GM12878 (cell line): ENCODE measurements around the gene ADM. TPM values are rescaled to one million over a fixed set of nuclear protein-coding genes. Genes with fewer than 3 reads are reported as not detected.

Experiments used
- E2F8 ChIP-seq: fragments of 450-650 bp; IDR thresholded peaks from 2 replicates; pipeline ENCODE4 v1.6.1; 2018; ENCODE audit warnings: mild to moderate bottlenecking, low read depth, moderate library complexity; ENCODE audit not compliant: partially characterized antibody
- ELK1 ChIP-seq: IDR thresholded peaks from 2 replicates; pipeline ENCODE4 v1.6.1; 2012; ENCODE audit warnings: low read depth, low read length, improper control_type of control experiment
- IRF4 ChIP-seq: IDR thresholded peaks from 2 replicates; pipeline ENCODE4 v1.6.1; 2011; ENCODE audit warnings: low read depth, low read length
- JUND ChIP-seq: IDR thresholded peaks from 2 replicates; pipeline ENCODE4 v1.6.1; 2012; ENCODE audit warnings: low read depth, mild to moderate bottlenecking, low read length, improper control_type of control experiment, moderate library complexity
- KDM1A ChIP-seq: fragments of 200-600 bp; sonication (generic); IDR thresholded peaks from 2 replicates; pipeline ENCODE4 v1.6.1; 2016; ENCODE audit warnings: borderline replicate concordance
- NBN ChIP-seq: fragments of 450-650 bp; IDR thresholded peaks from 2 replicates; pipeline ENCODE4 v1.6.1; 2016
- RAD21 ChIP-seq: IDR thresholded peaks from 2 replicates; pipeline ENCODE4 v1.6.1; 2011; ENCODE audit warnings: mild to moderate bottlenecking, low read depth, low read length, moderate library complexity; ENCODE audit not compliant: insufficient read depth
- RB1 ChIP-seq: fragments of 450-650 bp; formaldehyde crosslinking; IDR thresholded peaks from 2 replicates; pipeline ENCODE4 v1.6.1; 2017; ENCODE audit warnings: mild to moderate bottlenecking, borderline replicate concordance
- REST ChIP-seq: IDR thresholded peaks from 2 replicates; pipeline ENCODE4 v1.6.1; 2012; ENCODE audit warnings: mild to moderate bottlenecking, low read depth, low read length
- TARDBP ChIP-seq: IDR thresholded peaks from 2 replicates; pipeline ENCODE4 v1.6.1; 2016; ENCODE audit warnings: borderline replicate concordance
- ZNF384 ChIP-seq: IDR thresholded peaks from 2 replicates; pipeline ENCODE4 v1.6.1; 2012; ENCODE audit warnings: low read depth, mild to moderate bottlenecking, low read length, improper control_type of control experiment, borderline replicate concordance
- polyA plus RNA-seq, 11 experiments: library from polyadenylated mRNA; depleted of rRNA in 4 of 11; unstranded in 6 of 11; stranded (reverse) in 5 of 11; fragments of >200 nt; fragmentation: Nextera tagmentation in 4 of 11; fragmentation: Illumina TruSeq in 1 of 11; extraction: Ambion mirVana in 4 of 11; extraction: Trizol in 1 of 11; gene quantifications; 1 replicate in 1 of 11; 2 replicates in 10 of 11; pipeline versions ENCODE4 v1.2.1 to v1.2.3, GENCODE V29; 2011 to 2016; ENCODE audit warnings: inconsistent platforms in 2 of 11, missing spikeins in 2 of 11, low read depth in 1 of 11
- total RNA-seq, 4 experiments: library from RNA; depleted of rRNA in 3 of 4; stranded (reverse); fragments of >200 nt in 3 of 4; fragmentation: Illumina TruSeq in 1 of 4; extraction: Trizol in 1 of 4; gene quantifications; 2 replicates each; pipeline versions ENCODE4 v1.2.1 to v1.2.3, GENCODE V29; 2013 to 2021
- TF ChIP-seq, protein P1 (sequence below): fragments of 450-650 bp; IDR thresholded peaks from 2 replicates; pipeline ENCODE4 v1.6.1; 2017; ENCODE audit warnings: borderline replicate concordance
- TF ChIP-seq, protein P2 (sequence below): fragments of 450-650 bp; formaldehyde crosslinking; IDR thresholded peaks from 2 replicates; pipeline ENCODE4 v1.5.0; 2022; ENCODE audit warnings: mild to moderate bottlenecking, missing genetic modification characterization

The ADM gene
- total and polyA plus RNA-seq, 10 of the 15 experiments (the other 5 are each of a cell fraction or from before 2014, with no cell fraction given) = 0.11 to 4.2 (median 0.21) TPM; not detected in 7

GRCh38 chr11:10298342-10298741 is 6.5 kb upstream of the ADM start (continued):
- no peak for TF ChIP-seq REST
- peak; percentile 96 for TF ChIP-seq JUND
- TF ChIP-seq TARDBP = no peak
- TF ChIP-seq RAD21 = no peak
- TF ChIP-seq, protein P1, sequence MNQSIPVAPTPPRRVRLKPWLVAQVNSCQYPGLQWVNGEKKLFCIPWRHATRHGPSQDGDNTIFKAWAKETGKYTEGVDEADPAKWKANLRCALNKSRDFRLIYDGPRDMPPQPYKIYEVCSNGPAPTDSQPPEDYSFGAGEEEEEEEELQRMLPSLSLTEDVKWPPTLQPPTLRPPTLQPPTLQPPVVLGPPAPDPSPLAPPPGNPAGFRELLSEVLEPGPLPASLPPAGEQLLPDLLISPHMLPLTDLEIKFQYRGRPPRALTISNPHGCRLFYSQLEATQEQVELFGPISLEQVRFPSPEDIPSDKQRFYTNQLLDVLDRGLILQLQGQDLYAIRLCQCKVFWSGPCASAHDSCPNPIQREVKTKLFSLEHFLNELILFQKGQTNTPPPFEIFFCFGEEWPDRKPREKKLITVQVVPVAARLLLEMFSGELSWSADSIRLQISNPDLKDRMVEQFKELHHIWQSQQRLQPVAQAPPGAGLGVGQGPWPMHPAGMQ = no peak
- peak; percentile 62 for TF ChIP-seq NBN
- TF ChIP-seq, protein P2, sequence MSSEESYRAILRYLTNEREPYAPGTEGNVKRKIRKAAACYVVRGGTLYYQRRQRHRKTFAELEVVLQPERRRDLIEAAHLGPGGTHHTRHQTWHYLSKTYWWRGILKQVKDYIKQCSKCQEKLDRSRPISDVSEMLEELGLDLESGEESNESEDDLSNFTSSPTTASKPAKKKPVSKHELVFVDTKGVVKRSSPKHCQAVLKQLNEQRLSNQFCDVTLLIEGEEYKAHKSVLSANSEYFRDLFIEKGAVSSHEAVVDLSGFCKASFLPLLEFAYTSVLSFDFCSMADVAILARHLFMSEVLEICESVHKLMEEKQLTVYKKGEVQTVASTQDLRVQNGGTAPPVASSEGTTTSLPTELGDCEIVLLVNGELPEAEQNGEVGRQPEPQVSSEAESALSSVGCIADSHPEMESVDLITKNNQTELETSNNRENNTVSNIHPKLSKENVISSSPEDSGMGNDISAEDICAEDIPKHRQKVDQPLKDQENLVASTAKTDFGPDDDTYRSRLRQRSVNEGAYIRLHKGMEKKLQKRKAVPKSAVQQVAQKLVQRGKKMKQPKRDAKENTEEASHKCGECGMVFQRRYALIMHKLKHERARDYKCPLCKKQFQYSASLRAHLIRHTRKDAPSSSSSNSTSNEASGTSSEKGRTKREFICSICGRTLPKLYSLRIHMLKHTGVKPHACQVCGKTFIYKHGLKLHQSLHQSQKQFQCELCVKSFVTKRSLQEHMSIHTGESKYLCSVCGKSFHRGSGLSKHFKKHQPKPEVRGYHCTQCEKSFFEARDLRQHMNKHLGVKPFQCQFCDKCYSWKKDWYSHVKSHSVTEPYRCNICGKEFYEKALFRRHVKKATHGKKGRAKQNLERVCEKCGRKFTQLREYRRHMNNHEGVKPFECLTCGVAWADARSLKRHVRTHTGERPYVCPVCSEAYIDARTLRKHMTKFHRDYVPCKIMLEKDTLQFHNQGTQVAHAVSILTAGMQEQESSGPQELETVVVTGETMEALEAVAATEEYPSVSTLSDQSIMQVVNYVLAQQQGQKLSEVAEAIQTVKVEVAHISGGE (CRISPR knock-in tag) = no peak
- TF ChIP-seq E2F8 = no peak
- peak; percentile 100 for TF ChIP-seq IRF4
- no peak for TF ChIP-seq KDM1A
- no peak for TF ChIP-seq ELK1
- TF ChIP-seq ZNF384 = no peak; the same call in 1 of the 2 replicates
- no peak for TF ChIP-seq RB1
